ENCODE results near the gene PARD3. TPM values are rescaled to one million over a fixed set of nuclear protein-coding genes. Genes with fewer than 3 reads are reported as not detected.

Gene PARD3
- total RNA-seq, 1 donor from 2014 or later, result 76.4 TPM

- Histone ChIP-seq H3K27me3 (ENCODE audit: control insufficient read depth, insufficient read depth, low read length) (peaks cover 2% of the 10 kb centered on the region), H3K36me3 (ENCODE audit: control insufficient read depth, insufficient read depth, low read length) (no peaks in the 10 kb centered on the region), H3K4me3 (ENCODE audit: low read depth, low read length) (no peak overlapping the region)
- no peak for DNase-seq (ENCODE audit: low read depth)
- TF ChIP-seq, protein P1, sequence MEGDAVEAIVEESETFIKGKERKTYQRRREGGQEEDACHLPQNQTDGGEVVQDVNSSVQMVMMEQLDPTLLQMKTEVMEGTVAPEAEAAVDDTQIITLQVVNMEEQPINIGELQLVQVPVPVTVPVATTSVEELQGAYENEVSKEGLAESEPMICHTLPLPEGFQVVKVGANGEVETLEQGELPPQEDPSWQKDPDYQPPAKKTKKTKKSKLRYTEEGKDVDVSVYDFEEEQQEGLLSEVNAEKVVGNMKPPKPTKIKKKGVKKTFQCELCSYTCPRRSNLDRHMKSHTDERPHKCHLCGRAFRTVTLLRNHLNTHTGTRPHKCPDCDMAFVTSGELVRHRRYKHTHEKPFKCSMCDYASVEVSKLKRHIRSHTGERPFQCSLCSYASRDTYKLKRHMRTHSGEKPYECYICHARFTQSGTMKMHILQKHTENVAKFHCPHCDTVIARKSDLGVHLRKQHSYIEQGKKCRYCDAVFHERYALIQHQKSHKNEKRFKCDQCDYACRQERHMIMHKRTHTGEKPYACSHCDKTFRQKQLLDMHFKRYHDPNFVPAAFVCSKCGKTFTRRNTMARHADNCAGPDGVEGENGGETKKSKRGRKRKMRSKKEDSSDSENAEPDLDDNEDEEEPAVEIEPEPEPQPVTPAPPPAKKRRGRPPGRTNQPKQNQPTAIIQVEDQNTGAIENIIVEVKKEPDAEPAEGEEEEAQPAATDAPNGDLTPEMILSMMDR (IDR thresholded peaks at IDR 0.05; ENCODE audit: insufficient read depth, low read length, poor library complexity, severe bottlenecking), result no peak
Measured at GRCh38 chr10:34081347-34081743, 733.8 kb downstream of the PARD3 start.

DNA sequence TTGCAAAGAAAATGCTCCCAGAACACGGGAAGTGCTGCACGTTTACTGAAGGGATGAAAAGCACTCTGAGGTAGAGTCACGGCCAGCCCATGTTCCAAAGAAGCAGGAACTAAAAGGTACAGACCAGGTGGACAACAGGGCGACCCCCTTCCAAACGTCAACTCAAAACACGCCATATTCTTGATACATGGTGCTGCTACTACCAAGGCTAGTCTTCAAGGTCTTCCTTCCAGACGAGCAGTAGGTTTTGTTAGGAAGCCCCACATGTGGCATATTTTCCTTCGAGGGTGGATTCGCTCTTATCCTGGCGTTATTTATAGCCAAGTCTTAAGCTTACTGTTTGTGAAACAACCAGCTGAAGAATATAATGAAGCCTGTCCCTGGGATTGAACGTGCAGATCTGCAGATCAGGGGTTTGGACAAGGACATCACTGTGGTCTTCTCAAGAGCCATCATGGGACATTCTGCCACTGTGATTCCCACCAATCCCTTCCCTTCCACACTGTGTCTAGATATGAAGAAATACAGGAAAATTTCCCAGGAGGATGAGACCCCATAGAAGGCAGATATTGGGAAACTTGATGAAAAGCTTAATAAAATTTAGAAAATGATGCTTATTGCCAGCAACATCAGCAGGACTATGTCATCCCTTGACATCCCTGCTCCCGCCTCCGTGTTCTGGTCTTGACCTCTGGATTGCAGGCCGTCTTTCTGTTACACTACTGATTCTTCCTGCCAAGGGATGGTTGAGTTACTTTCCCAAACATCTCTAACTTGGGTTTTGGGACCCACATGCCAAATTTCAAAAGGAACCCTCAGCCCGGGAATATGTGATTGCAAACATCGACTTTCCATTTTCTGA is 734.4 kb downstream of the PARD3 start:
- TF ChIP-seq, protein P1 (IDR thresholded peaks at IDR 0.05; ENCODE audit: insufficient read depth, low read length, poor library complexity, severe bottlenecking), result no peak
- peaks cover 2% of the 10 kb centered on the region for H3K27me3 ChIP-seq (ENCODE audit: control insufficient read depth, insufficient read depth, low read length)
- H3K36me3 ChIP-seq (ENCODE audit: control insufficient read depth, insufficient read depth, low read length), result no peaks in the 10 kb centered on the region
- no peak for DNase-seq (ENCODE audit: low read depth)
- H3K4me3 ChIP-seq (ENCODE audit: low read depth, low read length), result no peak overlapping the region

DNA sequence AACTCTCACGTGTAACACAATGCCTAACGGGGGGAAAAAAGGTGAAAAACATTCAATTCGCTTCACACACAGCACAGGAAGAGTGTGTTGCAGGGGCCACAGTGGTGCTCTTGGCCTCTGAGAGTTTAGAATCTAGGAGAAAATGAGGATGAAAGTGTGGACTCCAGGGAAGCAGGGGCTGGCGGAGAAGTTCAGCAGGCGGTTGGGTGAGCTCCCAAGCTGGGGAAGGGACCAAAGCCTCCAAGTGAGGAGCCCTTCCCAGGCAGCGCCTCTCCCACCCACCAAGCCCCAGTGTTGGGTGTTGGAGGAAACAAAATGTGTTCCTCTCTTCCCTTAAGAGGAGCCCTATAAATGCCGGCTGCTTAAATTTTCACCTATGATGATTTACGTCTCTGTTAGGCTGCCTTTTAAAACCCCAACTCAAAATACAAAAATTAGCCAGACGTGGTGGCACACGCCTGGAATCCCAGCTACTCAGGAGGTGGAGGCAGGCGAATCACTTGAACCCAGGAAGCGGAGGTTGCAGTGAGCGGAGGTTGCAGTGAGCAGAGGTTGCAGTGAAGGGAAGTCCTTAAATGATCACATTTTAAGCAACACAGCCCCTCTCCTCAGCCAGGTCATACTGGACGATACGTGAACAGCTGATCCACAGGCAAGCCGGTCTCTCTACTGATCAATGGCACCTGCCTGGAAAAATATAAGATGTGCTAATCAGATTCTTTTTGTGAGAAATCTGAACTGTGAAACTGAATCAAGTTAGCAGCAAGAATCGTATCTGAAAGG is 735.2 kb downstream of the PARD3 start:
- TF ChIP-seq, protein P1 (IDR thresholded peaks at IDR 0.05; ENCODE audit: insufficient read depth, low read length, poor library complexity, severe bottlenecking), result no peak
- peaks cover 2% of the 10 kb centered on the region for H3K27me3 ChIP-seq (ENCODE audit: control insufficient read depth, insufficient read depth, low read length)
- H3K36me3 ChIP-seq (ENCODE audit: control insufficient read depth, insufficient read depth, low read length), result no peaks in the 10 kb centered on the region
- H3K4me3 ChIP-seq (ENCODE audit: low read depth, low read length), result no peak overlapping the region
- no peak for DNase-seq (ENCODE audit: low read depth)

GRCh38 chr10:34078745-34079470 is 736.2 kb downstream of the PARD3 start:
- Histone ChIP-seq H3K4me3 (ENCODE audit: low read depth, low read length) (no peak overlapping the region), H3K27me3 (ENCODE audit: control insufficient read depth, insufficient read depth, low read length) (peaks cover 2% of the 10 kb centered on the region), H3K36me3 (ENCODE audit: control insufficient read depth, insufficient read depth, low read length) (no peaks in the 10 kb centered on the region)
- DNase-seq (ENCODE audit: low read depth), result no peak
- TF ChIP-seq, protein P1 (IDR thresholded peaks at IDR 0.05; ENCODE audit: insufficient read depth, low read length, poor library complexity, severe bottlenecking), result no peak

DNA sequence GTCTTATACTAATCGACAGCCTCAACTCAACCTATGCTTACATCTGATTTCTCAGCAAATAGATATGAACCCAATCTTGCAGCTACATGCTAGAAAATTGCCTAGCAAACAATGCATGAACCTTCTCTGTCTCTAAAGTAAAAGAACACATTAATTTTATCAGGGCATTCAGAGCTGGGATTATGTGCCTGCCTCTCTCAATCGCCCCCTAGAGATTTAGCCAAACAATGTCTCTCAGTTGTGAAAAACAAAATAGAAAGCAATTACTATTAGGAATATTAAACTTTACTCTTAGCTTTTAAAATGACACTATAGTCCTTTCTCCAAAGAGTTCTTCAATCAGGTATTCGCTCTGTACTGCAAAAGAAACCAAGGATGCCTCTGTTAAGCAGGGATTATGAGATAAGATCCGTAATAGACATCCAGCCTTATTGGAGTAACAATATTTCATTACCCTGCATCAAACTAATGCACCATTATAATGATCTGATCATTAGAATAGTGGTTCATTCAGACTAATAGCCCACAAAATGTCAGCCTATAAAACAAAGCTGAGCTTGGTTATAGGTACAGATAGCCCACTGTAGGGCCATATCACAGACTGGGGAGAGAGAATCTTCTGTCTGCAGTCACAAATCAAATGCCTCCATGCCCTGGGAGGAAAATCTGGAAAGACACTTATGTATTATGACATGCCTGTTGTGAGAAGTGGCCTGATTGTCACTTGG is 736.9 kb downstream of the PARD3 start:
- Histone ChIP-seq H3K4me3 (ENCODE audit: low read depth, low read length) (no peak overlapping the region), H3K36me3 (ENCODE audit: control insufficient read depth, insufficient read depth, low read length) (no peaks in the 10 kb centered on the region), H3K27me3 (ENCODE audit: control insufficient read depth, insufficient read depth, low read length) (peaks cover 2% of the 10 kb centered on the region)
- TF ChIP-seq, protein P1 (IDR thresholded peaks at IDR 0.05; ENCODE audit: insufficient read depth, low read length, poor library complexity, severe bottlenecking), result no peak
- no peak for DNase-seq (ENCODE audit: low read depth)

Measured in kidney epithelial cell (primary cell).